H9 (cell line): ENCODE results near the gene NPM3. TPM values are rescaled to one million over a fixed set of nuclear protein-coding genes. Genes with fewer than 3 reads are reported as not detected.

Experiments used
- DNase-seq: peaks from one replicate; pipeline ENCODE4 v3.0.0-alpha.2; 2017
- H2AFZ ChIP-seq: one replicate; pipeline ENCODE4 v1.6.1; 2013; ENCODE audit warnings: mild to moderate bottlenecking, low read length, control low read depth, moderate library complexity
- H2AK5ac ChIP-seq: 2 replicates; pipeline ENCODE4 v1.6.1; 2013; ENCODE audit warnings: low read length, control low read depth, mixed read lengths; ENCODE audit not compliant: insufficient read length
- H2BK120ac ChIP-seq: one replicate; pipeline ENCODE4 v1.6.1; 2013; ENCODE audit warnings: low read depth, mild to moderate bottlenecking, low read length, control low read depth, inconsistent platforms; ENCODE audit not compliant: poor library complexity, severe bottlenecking
- H2BK12ac ChIP-seq: 2 replicates; pipeline ENCODE4 v1.6.1; 2013; ENCODE audit warnings: low read length, control low read depth, mixed read lengths, low read depth; ENCODE audit not compliant: insufficient read length
- H2BK15ac ChIP-seq: 2 replicates; pipeline ENCODE4 v1.6.1; 2013; ENCODE audit warnings: low read depth, low read length, control low read depth
- H2BK20ac ChIP-seq: one replicate; pipeline ENCODE4 v1.6.1; 2013; ENCODE audit warnings: low read depth, mild to moderate bottlenecking, low read length, control low read depth, inconsistent platforms; ENCODE audit not compliant: poor library complexity, severe bottlenecking
- H2BK5ac ChIP-seq: 2 replicates; pipeline ENCODE4 v1.6.1; 2013; ENCODE audit warnings: low read length, control low read depth, mixed read lengths; ENCODE audit not compliant: insufficient read length
- H3K14ac ChIP-seq: 2 replicates; pipeline ENCODE4 v1.6.1; 2013; ENCODE audit warnings: low read length, control low read depth; ENCODE audit not compliant: insufficient read depth
- H3K18ac ChIP-seq: 2 replicates; pipeline ENCODE4 v1.6.1; 2013; ENCODE audit warnings: low read depth, mild to moderate bottlenecking, mixed read lengths, low read length, control low read depth; ENCODE audit not compliant: insufficient read length
- H3K23ac ChIP-seq: 2 replicates; pipeline ENCODE4 v1.6.1; 2013; ENCODE audit warnings: low read length, control low read depth, mixed read lengths, low read depth; ENCODE audit not compliant: insufficient read length
- H3K23me2 ChIP-seq: 2 replicates; pipeline ENCODE4 v1.6.1; 2013; ENCODE audit warnings: low read depth, mild to moderate bottlenecking, mixed read lengths, low read length, control low read depth; ENCODE audit not compliant: insufficient read length, poor library complexity, severe bottlenecking
- H3K27ac ChIP-seq: 2 replicates; pipeline ENCODE4 v1.5.1; 2013; ENCODE audit warnings: low read length, control low read depth, mixed read lengths, low read depth; ENCODE audit not compliant: insufficient read length
- H3K27me3 ChIP-seq: 2 replicates; pipeline ENCODE4 v1.6.1; 2013; ENCODE audit warnings: low read length, control low read depth, inconsistent platforms; ENCODE audit not compliant: insufficient read depth
- H3K4ac ChIP-seq: 2 replicates; pipeline ENCODE4 v1.6.1; 2013; ENCODE audit warnings: low read depth, mild to moderate bottlenecking, control low read depth, inconsistent platforms, low read length, moderate library complexity
- H3K4me1 ChIP-seq: 2 replicates; pipeline ENCODE4 v1.6.1; 2013; ENCODE audit warnings: low read length, control low read depth, inconsistent platforms; ENCODE audit not compliant: insufficient read depth
- H3K4me2 ChIP-seq: 2 replicates; pipeline ENCODE4 v1.6.1; 2013; ENCODE audit warnings: low read length, control low read depth, mixed read lengths; ENCODE audit not compliant: insufficient read length, insufficient read depth
- H3K56ac ChIP-seq: 2 replicates; pipeline ENCODE4 v1.6.1; 2013; ENCODE audit warnings: low read depth, mild to moderate bottlenecking, mixed read lengths, low read length, control low read depth; ENCODE audit not compliant: insufficient read length
- H3K79me1 ChIP-seq: 2 replicates; pipeline ENCODE4 v1.6.1; 2013; ENCODE audit warnings: low read depth, mild to moderate bottlenecking, moderate library complexity, low read length, control low read depth, inconsistent platforms; ENCODE audit not compliant: insufficient read depth, poor library complexity, severe bottlenecking
- H3K79me2 ChIP-seq: 2 replicates; pipeline ENCODE4 v1.6.1; 2013; ENCODE audit warnings: low read length, control low read depth, inconsistent platforms; ENCODE audit not compliant: insufficient read depth
- H3K9ac ChIP-seq: 2 replicates; pipeline ENCODE4 v1.6.1; 2013; ENCODE audit warnings: low read length, control low read depth, mixed read lengths; ENCODE audit not compliant: insufficient read length; ENCODE audit errors: extremely low read depth
- H3K9me3 ChIP-seq: one replicate; pipeline ENCODE4 v1.6.1; 2013; ENCODE audit warnings: low read depth, low read length, inconsistent platforms; ENCODE audit not compliant: control insufficient read depth
- H3T11ph ChIP-seq: one replicate; pipeline ENCODE4 v1.6.1; 2013; ENCODE audit warnings: mild to moderate bottlenecking, low read length, control low read depth, inconsistent platforms
- H4K20me1 ChIP-seq: one replicate; pipeline ENCODE4 v1.6.1; 2013; ENCODE audit not compliant: control insufficient read depth, insufficient read length, insufficient read depth
- H4K5ac ChIP-seq: 2 replicates; pipeline ENCODE4 v1.6.1; 2013; ENCODE audit warnings: low read depth, mild to moderate bottlenecking, mixed read lengths, low read length, control low read depth; ENCODE audit not compliant: insufficient read length
- H4K8ac ChIP-seq: replicated peaks from 2 replicates; pipeline ENCODE4 v1.6.1; 2013; ENCODE audit warnings: low read length, control low read depth, mixed read lengths, low read depth; ENCODE audit not compliant: insufficient read length
- H4K91ac ChIP-seq: 2 replicates; pipeline ENCODE4 v1.6.1; 2013; ENCODE audit warnings: low read depth, mild to moderate bottlenecking, moderate library complexity, mixed read lengths, low read length, control low read depth; ENCODE audit not compliant: insufficient read length
- H3K27ac Mint-ChIP-seq, 3 experiments: 2 replicates in 2 of 3; 3 replicates in 1 of 3; pipeline ENCODE4 v1.8.0; 2020 to 2021; ENCODE audit warnings: mixed read lengths in 3 of 3, mild to moderate bottlenecking in 1 of 3, moderate library complexity in 1 of 3
- H3K27me3 Mint-ChIP-seq: 2 replicates; pipeline ENCODE4 v1.8.0; 2021; ENCODE audit warnings: low read depth, mild to moderate bottlenecking, moderate library complexity, mixed read lengths
- H3K36me3 Mint-ChIP-seq, 3 experiments: 2 replicates in 2 of 3; 3 replicates in 1 of 3; pipeline ENCODE4 v1.8.0; 2020 to 2021; ENCODE audit warnings: low read depth in 3 of 3, mixed read lengths in 3 of 3; ENCODE audit not compliant: insufficient read depth in 1 of 3
- H3K4me1 Mint-ChIP-seq, 2 experiments: 2 replicates each; pipeline ENCODE4 v1.8.0; 2020; ENCODE audit warnings: mixed read lengths in 2 of 2
- H3K4me3 Mint-ChIP-seq, 2 experiments: 2 replicates in 1 of 2; 3 replicates in 1 of 2; pipeline ENCODE4 v1.8.0; 2020 to 2021; ENCODE audit warnings: mild to moderate bottlenecking in 2 of 2, mixed read lengths in 2 of 2, moderate library complexity in 1 of 2
- H3K9me3 Mint-ChIP-seq, 2 experiments: 2 replicates in 1 of 2; 3 replicates in 1 of 2; pipeline ENCODE4 v1.8.0; 2020; ENCODE audit warnings: mild to moderate bottlenecking in 2 of 2, mixed read lengths in 2 of 2, moderate library complexity in 1 of 2
- CTCF ChIP-seq: fragments of 200-600 bp; sonication (generic); conservative IDR thresholded peaks from 3 replicates; pipeline ENCODE4 v1.8.0; 2021; ENCODE audit warnings: antibody characterized with exemption, mild to moderate bottlenecking
- WGBS: extraction: QIAGEN DNeasy Blood & Tissue Kit; methylation state at CpG from one replicate; pipeline ENCODE4 v1.1.7; 2013; ENCODE audit warnings: missing lambda C conversion rate, low lambda C conversion rate, mixed read lengths; ENCODE audit not compliant: insufficient read length; ENCODE audit errors: extremely low coverage; 5-methylcytosine and 5-hydroxymethylcytosine counted together
- total RNA-seq: library from RNA; stranded (reverse); gene quantifications from 2 replicates; pipeline ENCODE4 v1.2.1, GENCODE V29; 2021

Gene NPM3
- total RNA-seq, 1 experiment from 2014 or later = 133 TPM

- H3K23me2 ChIP-seq = no peaks in the 10 kb centered on the region
- no peak overlapping the region for H4K91ac ChIP-seq
- no peaks in the 10 kb centered on the region for H3K36me3 Mint-ChIP-seq
- H4K20me1 ChIP-seq = no peaks in the 10 kb centered on the region
- H3K4me3 Mint-ChIP-seq = no peak overlapping the region
- no peak overlapping the region; a peak in 1 of 7 replicates for H3K27ac Mint-ChIP-seq
- H3K27me3 Mint-ChIP-seq = peaks cover 31% of the 10 kb centered on the region
- H2BK15ac ChIP-seq = no peak overlapping the region
- H3K56ac ChIP-seq = no peak overlapping the region
- no peak overlapping the region for H2BK20ac ChIP-seq
- no peak overlapping the region for H4K5ac ChIP-seq
- H3K79me1 ChIP-seq = no peaks in the 10 kb centered on the region
- no peaks in the 10 kb centered on the region for H3K79me2 ChIP-seq
- H3K9ac ChIP-seq = no peak overlapping the region
- WGBS = no CpG with 5 or more reads among the region's 5 CpGs
- H3K4ac ChIP-seq = no peak overlapping the region
- H3K4me2 ChIP-seq = no peak overlapping the region
- no peak overlapping the region for H3K14ac ChIP-seq
- no peak for TF ChIP-seq CTCF
- no peak overlapping the region for H2BK12ac ChIP-seq
- no peak overlapping the region for H3T11ph ChIP-seq
- no peak overlapping the region for H2AK5ac ChIP-seq
- no peaks in the 10 kb centered on the region for H3K9me3 ChIP-seq
- H3K4me1 ChIP-seq = no peaks in the 10 kb centered on the region; the same call in 1 of the 2 replicates
- no peak overlapping the region for H2AFZ ChIP-seq
- no peaks in the 10 kb centered on the region for H3K9me3 Mint-ChIP-seq
- H3K4me1 Mint-ChIP-seq = peaks cover 12 to 25% of the 10 kb centered on the region in 2 experiments
- no peaks in the 10 kb centered on the region; the same call in 1 of the 2 replicates for H3K27me3 ChIP-seq
- no peak overlapping the region for H3K23ac ChIP-seq
- no peak overlapping the region for H4K8ac ChIP-seq
- DNase-seq = no peak
- no peak overlapping the region for H2BK120ac ChIP-seq
- H2BK5ac ChIP-seq = no peak overlapping the region
- H3K18ac ChIP-seq = no peak overlapping the region
- H3K27ac ChIP-seq = no peak overlapping the region
Measured at GRCh38 chr10:101762736-101763135, 20.5 kb downstream of the NPM3 start.
